ENCODE results near the gene IFNL2. TPM values are rescaled to one million over a fixed set of nuclear protein-coding genes. Genes with fewer than 3 reads are reported as not detected.
"Not testable (repeated sequence)": the region's sequence is repeated elsewhere in the genome, so short reads cannot be mapped to it uniquely, and the experiment has no call there.

Gene IFNL2
- total RNA-seq, 1 experiment from 2014 or later = not detected

DNA sequence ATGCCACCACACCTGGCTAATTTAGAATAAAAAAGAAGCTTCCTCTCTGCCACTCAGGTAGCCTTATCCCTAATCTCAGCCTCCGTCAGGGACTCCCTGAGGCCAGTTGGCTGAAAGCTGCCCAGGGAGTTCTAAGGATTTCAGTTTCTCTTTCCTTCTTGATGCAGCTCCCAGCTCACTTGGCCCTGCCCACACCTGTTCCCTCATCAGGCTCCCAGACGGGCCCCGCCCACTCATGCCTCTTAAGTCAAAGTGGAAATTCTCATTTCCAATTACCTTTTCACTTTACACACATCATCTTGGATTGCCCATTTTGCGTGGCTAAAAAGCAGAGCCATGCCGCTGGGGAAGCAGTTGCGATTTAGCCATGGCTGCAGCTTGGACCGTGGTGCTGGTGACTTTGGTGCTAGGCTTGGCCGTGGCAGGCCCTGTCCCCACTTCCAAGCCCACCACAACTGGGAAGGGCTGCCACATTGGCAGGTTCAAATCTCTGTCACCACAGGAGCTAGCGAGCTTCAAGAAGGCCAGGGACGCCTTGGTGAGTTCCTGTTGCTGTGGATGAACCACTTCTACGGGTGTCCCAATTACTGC, 28.0 kb downstream of the IFNL2 start, which contains the start of gene IFNL1:
IFNL1 (plus strand) TSS at position 353 of the 591 bp plus-strand sequence; CDS start at position 368, 15 bp downstream.
- no peak for DNase-seq (ENCODE audit: low read depth)

DNA sequence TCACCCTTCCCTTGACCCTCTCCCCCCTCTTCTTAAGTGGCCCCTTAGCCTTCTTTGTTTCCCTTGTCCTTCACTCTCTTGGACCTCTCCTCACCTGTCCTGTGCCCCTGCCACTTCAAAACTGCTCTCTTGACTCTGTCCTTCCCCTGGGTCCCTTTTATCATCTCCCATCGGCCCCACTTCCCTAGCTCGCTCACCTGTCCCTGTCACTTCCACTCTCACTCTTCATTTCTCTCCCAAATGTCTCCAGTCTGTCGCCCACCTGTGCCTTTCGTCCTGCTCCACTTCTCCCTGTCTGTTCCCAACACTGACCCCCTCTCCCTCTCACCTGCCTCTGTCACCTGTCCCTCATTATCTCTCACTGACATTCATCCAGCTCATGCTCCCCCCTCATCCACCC, 28.7 kb downstream of the IFNL2 start:
- no peak for DNase-seq (ENCODE audit: low read depth)

DNA sequence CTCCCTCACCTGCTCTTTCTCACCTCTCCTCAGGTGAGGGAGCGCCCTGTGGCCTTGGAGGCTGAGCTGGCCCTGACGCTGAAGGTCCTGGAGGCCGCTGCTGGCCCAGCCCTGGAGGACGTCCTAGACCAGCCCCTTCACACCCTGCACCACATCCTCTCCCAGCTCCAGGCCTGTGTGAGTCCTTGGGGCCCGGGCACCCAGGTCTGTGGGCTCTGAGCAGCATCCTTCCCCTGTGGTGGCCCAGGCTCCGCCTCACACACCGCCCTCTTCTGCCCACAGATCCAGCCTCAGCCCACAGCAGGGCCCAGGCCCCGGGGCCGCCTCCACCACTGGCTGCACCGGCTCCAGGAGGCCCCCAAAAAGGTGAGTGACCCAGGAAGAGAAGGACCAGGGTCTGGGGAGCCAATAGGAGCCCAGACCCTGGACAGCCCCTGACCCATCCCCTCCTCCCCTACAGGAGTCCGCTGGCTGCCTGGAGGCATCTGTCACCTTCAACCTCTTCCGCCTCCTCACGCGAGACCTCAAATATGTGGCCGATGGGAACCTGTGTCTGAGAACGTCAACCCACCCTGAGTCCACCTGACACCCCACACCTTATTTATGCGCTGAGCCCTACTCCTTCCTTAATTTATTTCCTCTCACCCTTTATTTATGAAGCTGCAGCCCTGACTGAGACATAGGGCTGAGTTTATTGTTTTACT, 29.9 kb downstream of the IFNL2 start:
- no peak for DNase-seq (ENCODE audit: low read depth)

DNA sequence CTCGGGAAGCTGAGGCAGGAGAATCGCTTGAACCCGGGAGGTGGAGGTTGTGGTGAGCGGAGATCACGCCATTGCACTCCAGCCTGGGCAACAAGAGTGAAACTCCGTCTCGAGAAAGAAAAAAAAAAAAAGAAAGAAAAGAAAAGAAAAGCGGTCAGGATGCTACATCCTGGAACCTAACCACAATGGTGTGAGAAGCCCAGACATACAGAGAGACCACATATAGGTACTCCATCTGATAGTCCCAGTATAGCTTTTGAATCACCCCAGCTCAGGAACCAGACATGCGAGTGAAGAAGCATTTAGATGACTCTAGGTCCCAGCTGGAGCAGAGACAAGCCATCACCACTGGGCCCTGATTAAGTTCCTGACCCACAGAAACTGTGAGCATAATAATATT, 31.2 kb downstream of the IFNL2 start:
- DNase-seq (ENCODE audit: low read depth) = no peak

DNA sequence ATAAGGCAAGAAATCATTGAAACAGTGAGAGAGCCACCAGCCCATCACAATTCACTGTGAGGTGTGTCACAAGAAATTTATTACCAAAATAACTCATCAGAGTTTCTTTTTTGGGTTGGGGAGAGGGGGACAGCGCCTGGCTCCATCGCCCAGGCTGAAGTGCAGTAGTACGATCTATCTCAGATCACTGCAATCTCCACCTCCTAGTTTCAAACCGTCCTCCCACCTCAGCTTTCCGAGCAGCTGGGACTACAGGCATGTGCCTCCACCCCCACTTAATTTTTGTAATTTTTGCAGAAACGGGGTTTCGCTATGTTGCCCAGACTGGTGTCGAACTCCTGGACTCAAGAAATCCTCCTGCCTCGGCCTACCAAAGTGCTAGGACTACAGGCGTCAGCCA, 31.6 kb downstream of the IFNL2 start:
- DNase-seq (ENCODE audit: low read depth) = no peak

DNA sequence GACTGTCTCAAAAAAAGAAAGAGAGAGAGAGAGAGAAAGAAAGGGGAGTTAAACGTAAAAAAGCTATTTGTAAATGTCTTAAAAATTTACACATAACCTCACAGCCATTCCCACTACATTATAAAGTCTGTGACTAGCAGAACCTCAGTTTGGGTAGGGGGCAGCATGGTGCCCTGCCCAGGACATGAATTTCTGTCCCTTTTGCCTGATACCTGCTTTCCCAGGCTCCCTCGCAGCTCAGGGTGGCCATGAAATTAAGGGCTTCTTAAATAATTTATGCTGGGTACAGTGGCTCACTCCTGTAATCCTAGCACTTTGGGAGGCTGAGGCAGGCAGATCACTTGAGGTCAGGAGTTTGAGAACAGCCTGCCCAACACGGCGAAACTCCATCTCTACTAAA, 32.8 kb downstream of the IFNL2 start:
- no peak for DNase-seq (ENCODE audit: low read depth)

DNA sequence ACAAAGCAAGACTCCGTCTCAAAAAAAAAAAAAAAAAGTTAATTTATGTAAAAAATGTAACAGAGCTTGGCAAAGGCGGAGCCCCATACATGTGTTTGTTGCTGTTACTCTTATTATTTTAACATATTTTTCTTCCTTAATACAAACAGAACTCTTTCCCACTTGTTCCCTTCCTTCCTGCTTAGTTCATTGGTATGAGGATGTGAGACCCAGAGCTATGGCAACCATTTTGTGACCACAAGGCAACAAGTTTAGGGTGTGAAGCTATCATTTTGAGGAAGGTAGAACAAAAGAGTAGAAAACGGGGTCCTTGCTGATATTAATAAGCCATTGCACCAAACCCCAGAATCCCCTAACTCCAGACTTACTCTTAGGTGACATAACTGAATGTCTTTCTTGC, 33.4 kb downstream of the IFNL2 start:
- DNase-seq (ENCODE audit: low read depth) = no peak

DNA sequence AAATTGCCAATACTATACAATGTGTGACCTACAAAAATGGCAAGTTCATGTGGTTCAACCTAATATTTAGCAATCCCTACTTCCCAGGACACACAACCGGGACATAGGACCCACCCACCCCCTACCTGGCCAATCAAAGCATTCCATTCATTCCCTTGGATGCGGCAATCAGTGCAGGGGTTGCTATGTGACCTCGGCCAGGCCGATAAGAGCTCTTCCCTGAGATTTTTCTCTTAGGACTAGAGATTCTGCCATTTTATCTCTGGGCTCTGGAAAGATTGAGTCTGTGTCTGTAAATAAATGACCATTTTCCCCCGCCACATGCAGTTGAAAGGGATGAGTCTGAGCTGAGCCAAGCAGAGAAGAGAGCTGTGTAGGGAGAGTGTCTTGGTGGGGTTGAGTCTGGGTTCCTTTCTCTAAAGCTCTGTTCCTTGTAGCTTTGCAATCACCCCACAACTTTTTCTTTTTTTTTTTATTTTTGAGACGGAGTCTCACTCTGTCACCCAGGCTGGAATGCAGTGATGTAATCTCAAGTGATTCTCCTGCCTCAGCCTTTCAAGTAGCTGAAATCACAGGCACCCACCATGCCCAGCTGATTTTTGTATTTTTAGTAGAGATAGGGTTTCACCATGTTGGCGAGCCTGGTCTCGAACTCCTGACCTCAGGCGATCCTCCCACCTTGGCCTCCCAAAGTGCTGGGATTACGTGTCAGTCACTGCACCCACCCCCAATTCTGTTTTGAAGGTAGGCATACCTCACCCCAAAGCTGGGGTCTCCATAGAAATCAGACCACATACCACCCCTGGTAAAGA, 35.4 kb downstream of the IFNL2 start:
- DNase-seq (ENCODE audit: low read depth) = no peak

DNA sequence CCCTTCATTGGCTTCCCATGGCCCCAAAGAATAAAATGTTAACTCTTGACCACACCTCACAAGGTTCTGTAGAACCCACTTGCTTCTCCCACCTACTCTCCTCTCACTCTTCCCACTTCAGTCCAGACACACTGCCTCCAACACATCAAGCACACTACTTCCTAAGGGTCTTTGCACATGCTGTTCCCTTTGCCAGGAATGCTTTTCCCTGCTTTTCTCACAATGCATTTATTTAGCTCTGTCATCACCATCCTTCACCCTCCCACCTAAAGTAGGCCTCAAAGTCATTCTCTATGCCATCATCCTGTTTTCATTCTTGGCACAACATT, 36.0 kb downstream of the IFNL2 start:
- DNase-seq (ENCODE audit: low read depth) = no peak

DNA sequence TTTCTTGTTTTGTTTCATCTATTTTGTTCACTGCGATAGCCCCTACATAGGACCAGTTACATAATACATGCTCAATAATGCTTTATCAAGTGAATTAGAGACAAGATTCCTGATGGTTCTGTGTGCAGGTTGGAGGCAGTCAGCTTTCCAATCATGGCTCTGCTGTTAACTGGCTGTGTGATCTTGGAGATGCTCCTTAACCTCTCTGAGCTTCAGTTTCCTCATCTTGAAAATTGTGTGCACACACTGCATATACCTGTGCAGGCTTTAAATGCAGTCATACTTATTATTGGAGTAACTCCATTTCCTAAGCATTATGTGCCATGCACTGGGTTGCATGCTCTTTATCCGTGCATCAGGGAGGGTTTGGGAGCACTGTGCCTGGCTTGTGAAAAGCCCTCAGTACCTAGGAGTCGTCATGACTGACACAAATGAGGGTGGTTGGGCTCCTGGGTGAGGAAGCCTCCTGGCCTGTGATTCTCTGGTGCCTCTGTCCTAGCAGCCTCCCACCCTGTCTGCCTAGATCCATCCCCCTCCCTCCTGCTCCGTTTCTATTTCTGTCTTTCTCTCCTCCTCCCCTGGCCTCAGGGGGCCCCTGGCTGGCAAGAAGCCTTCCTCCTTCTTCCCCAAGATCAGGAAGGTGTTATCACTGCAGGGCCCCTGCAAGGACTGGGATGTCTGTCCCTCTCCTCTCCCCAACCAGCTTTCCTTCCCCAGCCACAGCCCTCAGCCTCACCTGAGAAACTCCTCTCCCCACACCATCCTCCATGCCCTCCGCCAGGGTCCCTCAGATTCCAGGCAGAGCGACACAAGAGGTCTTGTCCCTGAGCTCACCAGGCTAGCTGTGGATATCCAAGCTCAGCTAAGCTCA, 36.7 kb downstream of the IFNL2 start:
- no peak for DNase-seq (ENCODE audit: low read depth)

DNA sequence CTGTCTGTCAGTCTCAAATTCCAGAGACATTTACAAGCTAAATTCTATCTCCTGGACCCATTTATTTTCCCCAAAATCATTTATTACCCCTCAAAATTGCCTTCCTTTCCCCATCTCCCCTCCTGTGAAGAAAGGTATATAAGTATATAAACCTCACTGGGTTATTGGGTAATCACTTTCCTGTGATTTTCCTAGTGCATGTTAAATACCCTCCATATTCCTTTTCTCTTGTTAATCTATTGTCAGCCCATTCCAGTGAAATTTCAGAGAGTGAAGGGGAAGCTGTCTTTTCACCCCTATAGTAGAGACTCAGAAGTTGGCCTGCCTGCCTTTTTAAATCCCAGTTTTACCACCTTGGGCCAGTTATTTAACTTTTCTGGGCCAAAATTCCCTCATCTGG, 37.9 kb downstream of the IFNL2 start:
- DNase-seq (ENCODE audit: low read depth) = no peak

DNA sequence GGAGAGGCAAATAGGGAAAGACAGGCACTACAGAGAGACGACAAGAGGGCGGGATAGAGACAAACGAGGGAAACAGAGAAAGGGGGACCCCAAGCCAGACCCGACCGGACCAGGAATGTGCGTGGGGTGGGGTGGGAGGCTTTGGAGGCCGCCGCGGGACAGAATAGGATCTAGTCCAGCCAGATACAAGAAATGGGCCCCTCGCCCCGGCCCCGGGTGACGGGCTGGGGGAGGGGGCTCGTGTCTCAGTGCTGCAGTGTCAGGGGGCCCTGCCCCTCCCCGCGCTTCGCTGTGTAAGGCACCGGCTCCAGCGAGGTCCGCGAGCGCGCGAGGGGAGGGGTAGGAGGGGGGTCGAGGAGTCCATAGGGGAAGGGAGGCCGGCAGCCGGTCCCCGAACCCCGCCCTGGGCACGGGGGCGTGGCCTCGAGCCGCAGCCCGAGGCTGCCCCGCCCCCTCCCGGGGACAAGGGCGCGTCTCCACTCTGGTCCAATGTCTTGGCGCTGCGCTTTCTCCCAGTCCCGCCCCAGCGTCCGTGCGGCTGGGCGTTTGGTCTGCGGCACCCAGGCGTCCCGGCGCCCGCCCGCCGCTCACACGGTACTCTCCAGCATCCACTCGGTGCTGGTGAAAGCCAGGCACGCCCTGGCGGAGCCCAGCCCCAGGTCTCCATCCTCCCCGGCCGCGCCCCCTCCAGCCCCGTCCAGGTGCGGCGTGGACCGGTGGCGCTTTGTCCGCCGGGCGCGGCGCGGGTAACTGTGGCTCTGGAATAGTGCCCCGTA, 39.0 kb downstream of the IFNL2 start:
- DNase-seq (ENCODE audit: low read depth) = no peak

DNA sequence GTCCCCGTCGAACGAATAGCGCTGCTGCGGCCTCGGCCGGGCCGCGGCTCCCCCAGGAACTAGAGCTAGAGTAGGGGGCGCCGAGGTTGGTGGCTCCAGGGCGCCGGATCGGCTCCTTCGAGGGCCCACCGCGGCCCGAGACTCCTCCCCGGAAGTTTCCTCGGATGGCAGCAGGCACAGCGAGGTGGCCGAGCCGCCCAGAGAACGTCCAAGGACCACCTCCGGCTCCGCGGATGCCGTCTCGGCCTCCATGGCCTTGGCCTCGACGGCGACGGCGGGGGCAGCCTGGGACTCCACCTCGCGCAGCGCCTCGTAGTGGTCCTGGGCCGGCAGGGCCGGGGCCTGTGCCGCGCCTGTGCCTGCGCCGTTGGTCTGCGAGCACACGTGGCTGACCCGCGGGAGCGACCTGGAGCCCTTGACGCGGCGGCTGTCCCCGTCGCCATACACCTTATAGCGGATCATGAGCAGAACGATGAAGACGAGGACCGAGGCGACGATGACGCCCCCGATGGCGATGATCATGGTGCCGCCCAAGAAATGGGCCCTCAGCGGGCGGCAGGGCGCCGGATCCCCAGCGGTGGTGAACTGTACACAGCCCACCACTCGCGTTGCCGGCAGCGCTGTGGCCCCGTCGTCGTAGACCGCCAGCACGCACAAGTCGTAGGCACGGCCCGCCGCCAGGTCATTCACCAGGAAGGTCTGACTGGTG, 39.8 kb downstream of the IFNL2 start:
- DNase-seq (ENCODE audit: low read depth) = no peak

DNA sequence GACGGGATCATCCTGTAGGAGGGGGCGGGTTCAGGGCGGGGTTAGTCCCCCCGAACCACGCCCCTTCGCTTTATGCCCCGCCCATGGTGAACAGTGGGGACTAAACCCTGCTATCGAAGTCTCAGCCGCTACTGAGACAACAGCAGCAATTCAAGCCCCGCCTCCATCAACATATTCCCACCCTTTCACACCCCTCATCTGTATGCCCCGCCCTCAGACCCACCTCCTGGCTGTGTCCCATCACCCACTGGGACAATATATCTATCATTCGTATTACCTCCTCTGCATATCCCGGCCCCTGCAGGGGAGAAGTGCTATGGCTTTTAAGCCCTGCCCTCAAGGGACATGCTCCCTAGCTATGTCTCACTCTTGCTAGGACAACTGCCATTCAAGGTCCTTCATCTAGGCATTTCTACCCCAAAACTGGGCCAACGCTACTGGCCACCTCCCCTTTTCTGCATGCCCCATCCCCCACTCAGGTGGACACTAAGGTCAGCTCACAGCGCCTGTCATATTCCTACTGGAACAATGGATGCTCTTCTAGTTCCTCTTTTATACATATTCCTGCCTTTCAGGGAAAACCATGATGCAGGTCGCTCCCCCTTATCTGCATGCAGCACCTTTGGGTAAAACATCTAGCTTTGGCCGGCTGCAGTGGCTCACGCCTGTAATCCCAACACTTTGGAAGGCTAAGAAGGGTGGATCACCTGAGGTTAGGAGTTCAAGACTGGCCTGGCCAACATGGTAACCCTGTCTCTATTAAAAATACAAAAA, 40.5 kb downstream of the IFNL2 start:
- DNase-seq (ENCODE audit: low read depth) = no peak

DNA sequence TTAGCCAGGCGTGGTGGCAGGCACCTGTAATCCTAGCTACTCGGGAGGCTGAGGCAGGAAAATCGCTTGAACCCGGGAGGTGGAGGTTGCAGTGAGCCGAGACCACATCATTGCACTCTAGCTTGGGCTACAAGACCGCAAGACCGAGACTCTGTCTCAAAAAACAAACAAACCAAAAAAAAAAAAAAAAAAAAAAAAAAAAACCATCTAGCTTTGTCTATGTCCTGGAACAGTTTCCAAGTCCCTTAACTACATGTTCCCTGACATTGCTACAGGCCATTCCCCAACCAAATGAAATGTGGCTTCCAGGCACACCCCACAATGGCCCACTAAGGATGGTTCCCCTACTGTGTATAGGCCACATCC, 41.1 kb downstream of the IFNL2 start:
- not testable (repeated sequence) for DNase-seq (ENCODE audit: low read depth)

DNA sequence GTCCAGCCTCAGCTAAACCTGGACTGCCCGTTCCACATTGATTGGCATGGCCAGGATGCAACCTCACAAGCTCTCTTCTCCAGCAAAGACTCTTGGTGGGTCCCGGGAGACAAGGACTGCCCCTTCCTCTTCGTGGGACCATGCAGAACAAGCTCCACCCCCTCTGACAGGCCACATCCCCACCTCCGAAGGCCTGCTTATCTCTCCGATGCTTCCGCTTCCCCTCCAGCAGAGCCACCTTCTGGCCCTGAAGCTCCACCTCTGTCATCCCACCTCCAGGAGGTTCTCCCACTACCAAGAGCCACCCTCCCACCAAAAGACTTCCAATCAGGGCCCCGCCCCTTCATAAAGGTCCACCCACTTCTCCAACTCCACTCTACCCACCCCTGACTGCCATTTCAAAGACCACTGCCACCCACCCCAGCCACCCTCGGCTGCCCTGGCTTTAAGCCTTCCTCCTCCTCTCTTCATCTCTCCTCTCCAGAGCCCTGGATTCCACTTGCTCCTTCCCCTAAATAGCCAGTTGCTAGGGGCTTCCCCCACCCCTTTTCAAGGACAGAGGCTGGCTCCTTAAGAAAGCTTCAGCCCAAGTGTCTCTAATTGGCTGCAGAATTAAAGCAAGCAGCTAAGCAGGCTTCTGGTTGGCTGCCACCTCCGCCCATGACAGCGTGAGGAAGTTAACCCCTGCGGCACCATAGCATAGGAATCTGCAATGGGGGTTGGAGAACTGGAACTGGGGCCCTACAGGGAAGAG, 42.5 kb downstream of the IFNL2 start:
- no peak for DNase-seq (ENCODE audit: low read depth)

DNA sequence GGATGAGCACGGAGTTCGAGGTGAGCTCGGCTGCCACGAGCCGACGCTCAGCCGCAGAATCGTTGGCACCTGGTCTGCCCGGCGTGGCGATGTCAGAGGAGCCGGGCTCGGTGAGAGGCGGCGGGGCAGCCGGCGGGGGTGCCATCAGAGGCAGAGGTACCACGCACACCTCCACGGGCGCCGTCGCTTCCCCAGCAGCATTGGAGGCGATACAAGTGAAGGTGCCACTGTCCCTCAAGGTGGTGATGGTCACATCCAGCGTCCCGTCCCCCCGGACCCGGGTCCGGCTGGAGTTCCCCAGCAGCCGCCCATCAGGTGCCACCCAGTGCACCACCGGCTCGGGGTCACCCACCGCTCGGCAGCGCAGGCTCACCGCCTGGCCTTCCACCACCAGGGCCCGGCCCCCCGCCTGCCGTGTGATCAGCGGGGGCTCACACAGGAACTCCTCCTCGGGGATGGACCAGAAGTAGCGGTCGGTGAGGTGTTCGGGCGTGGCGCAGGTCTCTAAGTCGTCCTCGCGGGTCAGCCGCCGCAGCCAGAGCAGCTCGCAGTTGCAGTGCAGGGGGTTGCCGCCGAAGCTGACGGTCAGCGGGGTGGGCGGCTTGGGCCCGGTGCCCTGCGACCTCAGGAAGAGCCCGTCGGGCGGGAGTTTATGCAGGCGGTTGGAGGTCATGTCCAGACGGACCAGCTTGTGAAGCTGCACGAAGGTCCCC, 46.0 kb downstream of the IFNL2 start:
- DNase-seq (ENCODE audit: low read depth) = no peak

DNA sequence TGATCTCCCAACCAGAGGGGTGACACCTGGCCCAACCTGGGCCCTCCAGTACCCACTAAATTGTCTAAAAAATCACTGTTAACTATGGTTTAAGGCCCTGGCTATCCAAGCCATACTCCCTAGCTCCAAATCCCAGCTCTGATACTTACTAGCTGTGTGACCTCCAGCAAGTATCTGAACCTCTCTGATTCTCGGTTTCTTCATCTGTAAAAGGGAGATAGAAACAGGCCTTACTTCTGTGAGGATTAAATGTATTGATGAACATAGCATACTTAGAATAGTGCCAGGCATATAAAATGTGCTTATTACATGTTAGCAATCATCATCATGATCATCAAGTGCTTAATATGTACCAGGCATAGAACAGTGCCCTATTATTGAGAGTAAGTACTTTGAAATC, 47.7 kb downstream of the IFNL2 start:
- DNase-seq (ENCODE audit: low read depth) = no peak

Data from HT1080 (cell line).